ENCODE results near the gene TTC6. TPM values are rescaled to one million over a fixed set of nuclear protein-coding genes. Genes with fewer than 3 reads are reported as not detected.
"Not testable (repeated sequence)": the region's sequence is repeated elsewhere in the genome, so short reads cannot be mapped to it uniquely, and the experiment has no call there.

The TTC6 gene, protein sequence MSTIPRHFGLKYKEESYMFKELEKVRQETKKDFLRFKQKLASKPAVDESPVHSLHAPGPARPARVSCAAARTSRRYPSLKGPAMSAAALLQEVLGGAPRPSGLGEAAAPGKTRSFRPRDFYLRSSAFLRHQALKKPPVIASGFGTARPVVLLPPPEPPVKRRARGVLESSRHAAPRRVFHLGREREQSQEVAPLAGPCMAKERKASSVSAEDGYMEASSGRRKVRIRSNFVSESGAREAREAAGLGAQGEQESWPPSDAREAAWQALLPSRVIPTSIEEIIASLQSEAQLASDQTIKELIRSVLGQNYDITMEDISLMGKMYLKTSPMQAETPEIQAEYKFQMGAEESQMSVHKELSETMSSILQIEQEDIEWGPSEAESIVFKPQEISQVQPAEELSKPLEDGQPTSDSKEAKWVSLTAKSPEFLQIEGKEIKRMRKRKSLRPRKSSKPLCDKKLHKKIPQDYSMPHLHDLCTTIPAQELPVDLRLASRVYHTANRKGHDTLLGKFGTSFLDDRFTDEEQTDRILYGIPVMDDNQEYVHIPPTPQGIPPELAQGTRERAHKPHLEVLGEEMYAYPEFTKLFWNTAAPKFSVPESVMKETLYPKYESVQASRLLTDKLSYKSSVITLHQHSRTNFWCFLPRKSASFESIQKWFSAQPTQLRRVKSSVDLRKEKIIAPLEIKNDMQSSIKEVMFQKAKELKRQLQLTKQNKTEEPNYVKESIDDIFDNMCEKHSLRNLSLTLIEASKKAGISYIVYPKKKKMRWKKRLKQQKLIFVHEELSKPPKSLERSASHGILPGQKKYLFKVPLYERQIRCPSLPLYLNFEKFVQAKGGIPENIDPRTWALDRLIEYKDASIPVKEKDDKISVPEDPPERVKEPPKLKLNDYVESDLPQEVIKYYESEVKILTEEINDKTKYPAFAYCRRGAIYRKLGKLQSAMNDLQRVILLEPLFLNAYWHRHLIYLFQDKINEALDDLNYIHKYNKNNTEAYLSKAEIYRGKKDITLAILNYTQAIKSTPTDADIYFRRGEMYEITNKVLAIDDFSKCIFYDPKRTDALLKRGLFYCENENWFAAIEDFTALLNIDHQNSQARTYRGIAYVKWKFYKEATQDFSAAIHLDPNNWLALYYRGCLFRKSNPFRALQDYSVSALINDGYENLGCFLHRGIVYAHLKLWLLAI (N-terminal part only)
- not detected for total RNA-seq

DNA sequence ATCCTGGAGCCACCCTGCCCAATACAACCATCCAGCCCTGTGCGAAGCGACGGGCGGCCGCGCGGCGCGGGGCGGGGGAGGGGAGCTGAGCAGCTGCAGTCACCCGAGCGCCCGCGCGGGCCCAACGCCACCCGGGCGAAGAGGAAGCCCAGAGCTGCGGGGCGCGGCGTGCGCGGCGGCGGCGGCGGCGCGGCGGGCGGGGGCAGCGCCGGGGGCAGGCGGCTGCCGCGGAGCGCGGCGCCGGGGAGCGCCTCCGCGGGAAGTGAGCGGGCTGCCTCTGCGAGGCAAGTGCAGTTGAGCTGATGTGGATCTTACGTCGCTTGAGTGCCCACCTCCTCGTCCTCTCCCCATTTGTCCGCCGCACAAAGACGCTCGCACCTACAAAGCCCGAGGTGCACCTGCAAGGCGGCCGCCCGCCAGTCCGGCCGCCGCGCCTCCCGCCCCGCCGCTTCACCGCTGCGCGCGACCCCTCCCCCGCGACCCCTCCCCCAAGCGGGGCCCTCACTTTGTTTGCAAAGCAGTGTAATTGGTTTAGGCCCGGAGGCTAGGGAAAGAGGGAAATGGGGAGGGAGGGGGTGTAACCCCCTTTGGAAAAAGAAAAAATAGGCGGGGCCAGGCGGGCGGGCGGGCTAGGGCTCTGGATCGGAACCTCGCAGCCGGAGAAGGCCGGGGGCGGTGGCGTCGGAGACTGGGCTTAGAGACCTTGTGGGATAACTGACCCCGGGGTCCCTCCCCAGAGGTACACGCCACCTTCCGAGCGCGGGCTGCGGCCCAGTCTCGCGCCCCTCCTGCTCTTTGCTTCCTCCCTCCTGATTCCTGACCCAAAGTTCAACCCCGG lies at the start of gene TTC6, which contains the start of gene FOXA1:
Gene TTC6 (plus strand): TSS at position 659 of the 838 bp plus-strand sequence. CDS start 26,436 bp downstream, outside the sequence.
Gene FOXA1 (minus strand): TSS at position 279 of the 838 bp plus-strand sequence. CDS start 277 bp downstream, at position 2.
- peak within 1 kb of the TSS; percentile 41 for H3K27ac Mint-ChIP-seq
- H3K4me3 Mint-ChIP-seq: peak within 1 kb of the TSS; percentile 56
- ChIA-PET CTCF (no interaction called here), POLR2A (no interaction called here)
- peaks cover 17% of the 10 kb centered on the region for H3K4me1 Mint-ChIP-seq
- peaks cover 79% of the 10 kb centered on the region for H3K27me3 Mint-ChIP-seq
- H3K36me3 Mint-ChIP-seq (ENCODE audit: low read depth): peaks cover 19% of the 10 kb centered on the region
- peaks cover 6% of the 10 kb centered on the region for H3K9me3 Mint-ChIP-seq
- DNase-seq: no peak

DNA sequence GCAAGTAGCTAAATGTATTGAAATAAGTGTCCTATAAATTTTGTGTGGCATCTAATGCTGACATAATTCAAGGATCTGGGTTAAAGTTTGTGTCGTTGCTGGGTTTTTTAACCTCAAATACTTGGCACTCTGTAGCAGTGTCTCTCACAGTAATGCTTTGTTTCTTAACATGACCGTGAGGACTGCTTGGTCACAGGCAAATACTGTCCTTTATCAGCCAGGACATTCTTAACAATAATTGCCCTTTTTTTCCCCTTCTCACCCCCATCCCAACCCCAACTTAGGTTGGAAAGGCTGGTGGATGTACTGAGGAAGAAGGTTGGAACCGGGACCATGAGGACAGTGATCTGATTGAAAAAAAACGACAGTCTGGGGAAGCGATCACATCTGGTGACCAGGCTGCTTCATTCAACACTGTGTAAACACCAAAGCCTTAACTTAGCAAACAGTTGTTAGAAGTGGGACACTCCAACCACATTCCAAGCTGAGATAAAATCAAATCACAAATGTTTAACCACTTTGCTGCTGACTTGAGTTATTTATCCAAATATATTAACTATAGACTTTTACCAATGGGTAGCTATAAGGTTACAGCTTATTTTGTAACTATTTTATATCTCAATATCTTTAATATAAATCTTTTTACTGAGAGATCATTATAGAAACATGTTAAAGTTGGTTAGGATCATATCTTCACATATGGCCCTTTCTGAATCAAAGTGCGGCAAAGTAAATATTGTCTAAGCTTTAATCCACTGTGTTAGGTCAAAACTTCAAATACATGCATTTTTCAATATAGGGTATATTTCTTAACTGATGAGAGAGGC lies 48.6 kb upstream of the TTC6 start:
- DNase-seq: no peak
- POLR2A ChIA-PET: no interaction called here
- Mint-ChIP-seq H3K27ac (no peak overlapping the region), H3K36me3 (ENCODE audit: low read depth) (no peaks in the 10 kb centered on the region), H3K4me1 (no peaks in the 10 kb centered on the region), H3K4me3 (no peak overlapping the region), H3K27me3 (no peaks in the 10 kb centered on the region), H3K9me3 (no peaks in the 10 kb centered on the region)
- CTCF ChIA-PET: no interaction called here

DNA sequence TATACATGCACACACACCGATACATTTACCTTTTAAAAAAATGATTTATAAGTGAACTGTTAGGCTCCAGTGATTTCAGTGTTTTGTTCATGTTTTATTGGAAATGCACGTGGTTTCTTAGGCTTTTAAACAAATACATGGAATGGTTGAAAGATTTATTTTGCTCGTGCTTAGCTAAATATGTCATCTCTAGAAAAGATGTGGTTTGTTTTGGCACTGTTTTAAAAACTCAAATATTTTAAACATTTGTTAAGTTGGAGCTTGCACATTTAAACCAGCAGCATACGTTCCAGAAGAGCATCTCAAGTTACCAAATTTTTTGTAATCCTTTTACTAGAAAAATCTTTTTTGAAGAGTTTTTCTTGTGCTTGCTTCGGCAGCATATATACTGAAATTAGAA lies 44.9 kb upstream of the TTC6 start:
- CTCF ChIA-PET: no interaction called here
- DNase-seq: no peak
- Mint-ChIP-seq H3K27me3 (no peaks in the 10 kb centered on the region), H3K9me3 (no peaks in the 10 kb centered on the region), H3K36me3 (ENCODE audit: low read depth) (no peaks in the 10 kb centered on the region), H3K4me1 (no peaks in the 10 kb centered on the region), H3K27ac (no peak overlapping the region), H3K4me3 (no peak overlapping the region)
- POLR2A ChIA-PET: no interaction called here

DNA sequence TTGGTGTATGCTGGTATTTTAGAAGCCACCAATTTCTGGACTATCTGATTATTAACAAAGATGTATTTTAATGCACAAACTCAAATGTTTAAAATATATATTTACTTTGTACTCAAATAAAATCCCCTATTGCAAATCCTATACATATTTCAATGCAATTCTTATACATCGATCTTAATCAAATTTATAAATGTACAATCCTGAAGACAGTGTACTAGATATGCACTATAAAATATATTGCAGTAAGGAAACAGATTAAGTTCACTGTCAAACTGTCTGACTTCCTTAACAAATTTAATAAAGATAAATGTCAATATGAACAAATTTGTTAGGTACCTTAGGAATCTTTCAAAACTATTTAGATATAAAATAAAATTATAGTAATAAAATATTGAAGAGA lies 44.3 kb upstream of the TTC6 start:
- Mint-ChIP-seq H3K4me3 (no peak overlapping the region), H3K4me1 (no peaks in the 10 kb centered on the region), H3K9me3 (no peaks in the 10 kb centered on the region), H3K27me3 (no peaks in the 10 kb centered on the region), H3K36me3 (ENCODE audit: low read depth) (no peaks in the 10 kb centered on the region), H3K27ac (no peak overlapping the region)
- CTCF ChIA-PET: no interaction called here
- DNase-seq: no peak
- POLR2A ChIA-PET: no interaction called here

DNA sequence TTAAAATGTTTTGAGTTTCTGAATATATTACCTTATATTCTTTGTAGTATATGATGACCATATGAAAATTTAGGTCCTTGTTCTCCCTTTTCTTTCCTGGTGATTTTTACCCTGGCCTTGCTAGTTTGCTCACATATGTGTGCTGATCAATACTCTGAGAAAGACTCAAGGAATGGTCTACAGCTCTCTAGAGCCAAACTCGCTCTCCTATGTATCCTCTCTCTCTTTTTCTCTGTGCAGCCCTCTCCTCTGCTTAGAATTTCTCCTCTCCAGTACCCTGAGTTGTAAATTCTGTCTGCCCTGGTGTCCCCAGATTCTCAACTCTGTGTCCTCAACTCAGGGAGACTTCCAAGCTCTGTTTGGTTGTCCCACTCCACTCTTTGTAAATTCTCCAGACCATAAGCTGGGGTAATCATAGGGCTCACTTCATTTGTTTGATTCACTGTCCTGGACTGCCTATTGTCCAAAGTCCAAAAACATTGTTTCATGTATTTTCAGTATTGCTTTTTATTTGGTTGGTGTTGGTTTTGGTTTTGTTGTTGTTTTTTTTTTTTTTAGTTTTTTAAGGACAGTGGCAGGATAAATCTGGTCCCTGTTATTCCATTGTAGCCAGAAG lies 41.4 kb upstream of the TTC6 start:
- POLR2A ChIA-PET: no interaction called here
- CTCF ChIA-PET: no interaction called here
- H3K27ac Mint-ChIP-seq: no peak overlapping the region
- DNase-seq: no peak
- peaks cover 6% of the 10 kb centered on the region for H3K9me3 Mint-ChIP-seq
- no peaks in the 10 kb centered on the region for H3K36me3 Mint-ChIP-seq (ENCODE audit: low read depth)
- H3K27me3 Mint-ChIP-seq: no peaks in the 10 kb centered on the region
- H3K4me1 Mint-ChIP-seq: no peaks in the 10 kb centered on the region
- no peak overlapping the region for H3K4me3 Mint-ChIP-seq

DNA sequence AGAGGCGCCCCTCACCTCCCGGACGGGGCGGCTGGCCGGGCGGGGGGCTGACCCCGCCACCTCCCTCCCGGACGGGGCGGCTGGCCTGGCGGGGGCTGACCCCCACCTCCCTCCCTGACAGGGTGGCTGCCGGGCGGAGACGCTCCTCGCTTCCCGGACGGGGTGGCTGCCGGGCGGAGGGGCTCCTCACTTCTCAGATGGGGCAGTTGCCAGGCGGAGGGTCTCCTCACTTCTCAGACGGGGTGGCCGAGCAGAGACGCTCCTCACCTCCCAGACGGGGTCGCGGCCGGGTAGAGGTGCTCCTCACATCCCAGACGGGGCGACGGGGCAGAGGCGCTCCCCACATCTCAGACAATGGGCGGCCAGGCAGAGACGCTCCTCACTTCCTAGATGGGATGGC lies 39.8 kb upstream of the TTC6 start:
- H3K27ac Mint-ChIP-seq; H3K36me3 Mint-ChIP-seq (ENCODE audit: low read depth); CTCF ChIA-PET; POLR2A ChIA-PET; H3K9me3 Mint-ChIP-seq; H3K4me3 Mint-ChIP-seq; H3K27me3 Mint-ChIP-seq; DNase-seq; H3K4me1 Mint-ChIP-seq: not testable (repeated sequence)

DNA sequence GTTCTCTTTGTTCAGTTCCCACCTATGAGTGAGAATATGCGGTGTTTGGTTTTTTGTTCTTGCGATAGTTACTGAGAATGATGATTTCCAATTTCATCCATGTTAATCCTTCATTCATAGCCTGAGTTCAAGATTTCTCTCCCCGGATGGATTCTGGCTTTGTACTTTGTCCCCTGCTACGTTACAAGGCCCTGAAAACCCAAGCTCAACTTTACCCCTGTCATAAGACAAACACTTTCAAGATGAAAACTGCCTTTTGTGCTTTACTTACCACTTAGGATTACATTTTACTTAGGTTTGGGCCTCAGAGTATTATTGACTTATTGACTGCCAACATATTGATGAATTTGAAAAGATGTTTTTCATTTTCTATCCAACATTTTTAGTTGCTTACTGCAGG lies 36.7 kb upstream of the TTC6 start:
- POLR2A ChIA-PET: no interaction called here
- CTCF ChIA-PET: no interaction called here
- DNase-seq: no peak
- Mint-ChIP-seq H3K9me3 (peaks cover 6% of the 10 kb centered on the region), H3K4me3 (no peak overlapping the region), H3K36me3 (ENCODE audit: low read depth) (no peaks in the 10 kb centered on the region), H3K4me1 (no peaks in the 10 kb centered on the region), H3K27ac (no peak overlapping the region), H3K27me3 (no peaks in the 10 kb centered on the region)

DNA sequence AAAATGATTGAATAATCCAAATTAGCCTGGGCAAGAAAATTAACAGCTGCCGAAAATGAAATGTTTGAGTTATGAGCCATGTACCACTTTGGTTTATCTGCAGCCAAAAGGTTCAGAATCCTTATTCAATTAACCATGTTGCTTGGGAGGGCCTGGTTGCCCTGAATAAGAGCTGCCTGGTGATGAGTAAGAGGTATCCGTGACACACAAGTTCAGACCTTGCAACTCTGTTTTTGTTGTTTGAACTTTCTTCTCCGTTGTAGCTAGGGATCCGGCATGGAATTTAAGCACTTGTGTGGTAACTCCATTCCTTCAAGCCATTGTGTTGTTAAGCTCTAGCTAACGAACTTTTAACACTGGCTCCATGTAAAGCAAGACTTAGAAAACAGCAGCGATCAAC lies 36.0 kb upstream of the TTC6 start:
- DNase-seq: no peak
- H3K27ac Mint-ChIP-seq: no peak overlapping the region

DNA sequence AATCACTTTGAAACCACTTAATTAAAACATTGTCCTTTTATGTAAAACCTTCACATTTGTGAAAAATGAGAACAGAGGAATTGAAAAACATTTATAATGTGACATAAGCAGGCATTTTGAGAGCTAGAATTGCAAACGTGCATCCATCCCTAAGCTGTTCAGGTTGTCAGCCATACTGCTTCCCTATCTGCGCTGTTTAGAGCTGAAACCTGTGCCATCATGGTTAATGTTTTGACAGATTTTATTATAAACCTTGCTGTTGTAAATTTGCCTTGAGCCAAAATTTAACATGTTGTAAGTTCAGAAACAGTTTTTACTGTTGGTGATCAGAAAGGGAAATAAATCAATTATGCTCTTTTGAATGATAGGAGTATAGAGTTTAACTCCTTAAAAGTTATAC lies 32.2 kb upstream of the TTC6 start:
- ChIA-PET CTCF (no interaction called here), POLR2A (no interaction called here)
- no peak for DNase-seq
- Mint-ChIP-seq H3K27me3 (no peaks in the 10 kb centered on the region), H3K4me3 (no peak overlapping the region), H3K36me3 (ENCODE audit: low read depth) (no peaks in the 10 kb centered on the region), H3K9me3 (no peaks in the 10 kb centered on the region), H3K27ac (no peak overlapping the region), H3K4me1 (no peaks in the 10 kb centered on the region)

More for the DNA sequence above, 36.0 kb upstream of the TTC6 start:
- H3K4me1 Mint-ChIP-seq: no peaks in the 10 kb centered on the region
- CTCF ChIA-PET: no interaction called here
- H3K27me3 Mint-ChIP-seq: no peaks in the 10 kb centered on the region
- peaks cover 6% of the 10 kb centered on the region for H3K9me3 Mint-ChIP-seq
- H3K4me3 Mint-ChIP-seq: no peak overlapping the region
- POLR2A ChIA-PET: no interaction called here
- no peaks in the 10 kb centered on the region for H3K36me3 Mint-ChIP-seq (ENCODE audit: low read depth)

DNA sequence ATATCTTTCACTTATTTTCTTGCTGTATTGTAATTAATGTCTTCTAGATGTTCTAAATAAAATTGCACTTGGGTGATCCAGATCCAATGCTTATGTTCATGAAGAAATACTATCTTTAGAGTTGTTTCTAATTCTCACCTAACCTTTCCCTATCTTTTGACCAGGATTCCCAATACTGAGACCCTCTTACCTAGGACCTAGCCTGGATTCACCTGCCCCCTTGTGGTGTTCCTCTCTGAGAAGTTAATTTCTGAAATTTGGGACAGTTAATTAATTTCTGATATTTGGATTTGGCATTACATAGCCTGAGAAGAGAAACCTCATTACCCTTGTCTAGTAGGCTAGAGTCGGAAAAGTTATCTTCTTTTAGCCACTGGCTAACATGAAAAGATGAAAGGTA lies 29.9 kb upstream of the TTC6 start:
- POLR2A ChIA-PET: no interaction called here
- no peaks in the 10 kb centered on the region for H3K36me3 Mint-ChIP-seq (ENCODE audit: low read depth)
- no peak overlapping the region for H3K4me3 Mint-ChIP-seq

DNA sequence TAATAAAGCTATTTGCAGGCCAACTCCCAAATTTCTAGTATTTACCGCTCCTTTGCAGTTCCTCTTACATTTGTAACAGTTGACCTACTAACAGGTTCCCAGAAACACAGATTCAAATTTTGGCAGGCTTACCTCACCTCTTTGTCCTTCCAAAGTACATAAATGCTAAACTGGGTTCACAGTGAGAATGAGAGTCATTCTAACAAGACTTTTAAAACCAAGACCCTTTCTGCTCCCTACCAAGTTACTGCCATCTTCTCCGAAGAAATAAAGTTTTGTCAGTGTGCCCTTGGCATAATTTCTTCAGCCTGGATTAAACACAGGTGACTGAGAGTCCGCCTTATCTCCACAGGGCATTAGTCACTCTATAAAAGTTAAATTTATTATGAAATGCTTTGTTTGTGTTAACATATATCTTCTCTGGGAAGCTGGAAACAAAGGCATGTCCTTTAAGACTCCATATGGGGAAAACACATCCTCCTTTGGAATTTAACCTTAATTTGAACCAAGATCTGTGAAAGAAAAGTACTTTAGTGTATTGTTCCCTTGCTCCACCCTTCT lies 28.5 kb upstream of the TTC6 start:
- Mint-ChIP-seq H3K4me3 (no peak overlapping the region), H3K27me3 (no peaks in the 10 kb centered on the region), H3K27ac (no peak overlapping the region), H3K4me1 (no peaks in the 10 kb centered on the region), H3K9me3 (no peaks in the 10 kb centered on the region), H3K36me3 (ENCODE audit: low read depth) (no peaks in the 10 kb centered on the region)
- POLR2A ChIA-PET: no interaction called here
- DNase-seq: no peak
- CTCF ChIA-PET: no interaction called here

More for the DNA sequence above, 29.9 kb upstream of the TTC6 start:
- Mint-ChIP-seq H3K9me3 (no peaks in the 10 kb centered on the region), H3K27me3 (no peaks in the 10 kb centered on the region), H3K27ac (no peak overlapping the region), H3K4me1 (no peaks in the 10 kb centered on the region)
- CTCF ChIA-PET: no interaction called here
- DNase-seq: no peak

DNA sequence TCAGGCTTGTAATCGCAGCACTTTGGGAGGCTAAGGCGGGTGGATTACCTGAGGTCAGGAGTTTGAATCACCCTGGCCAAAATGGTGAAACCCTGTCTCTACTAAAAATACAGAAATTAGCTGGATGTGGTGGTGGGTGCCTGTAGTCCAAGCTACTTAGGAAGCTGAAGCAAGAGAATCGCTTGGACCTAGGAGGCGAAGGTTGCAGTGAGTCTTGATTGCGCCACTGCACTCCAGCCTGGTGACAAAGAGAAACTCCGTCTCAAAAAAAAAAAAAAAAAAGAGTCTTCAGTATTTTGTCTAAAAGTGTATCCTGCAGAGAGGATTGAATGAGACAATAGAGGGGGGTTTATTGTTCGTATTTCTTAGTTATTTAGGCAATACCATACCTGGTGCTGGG lies 25.7 kb upstream of the TTC6 start:
- no peak for DNase-seq
- H3K4me3 Mint-ChIP-seq: no peak overlapping the region
- H3K27me3 Mint-ChIP-seq: no peaks in the 10 kb centered on the region
- no peak overlapping the region for H3K27ac Mint-ChIP-seq
- H3K4me1 Mint-ChIP-seq: no peaks in the 10 kb centered on the region
- no peaks in the 10 kb centered on the region for H3K36me3 Mint-ChIP-seq (ENCODE audit: low read depth)
- CTCF ChIA-PET: no interaction called here
- H3K9me3 Mint-ChIP-seq: no peaks in the 10 kb centered on the region
- POLR2A ChIA-PET: no interaction called here

Data from activated CD4-positive, alpha-beta memory T cell treated with anti-CD3 and anti-CD28 coated beads, Interleukin-2, amount 10 ng/mL, durations not matched to agents 7 days and 5 days (primary cell).